Activated effector memory CD4-positive, alpha-beta T cell treated with Interleukin-2 at 50 U/mL for 16 hours (primary cell): Measurements from ENCODE around the gene KCNG4.

ENCODE experiments used
- DNase-seq: peaks from one replicate; pipeline ENCODE4 v3.0.0-alpha.2; 2020

The KCNG4 gene

DNA sequence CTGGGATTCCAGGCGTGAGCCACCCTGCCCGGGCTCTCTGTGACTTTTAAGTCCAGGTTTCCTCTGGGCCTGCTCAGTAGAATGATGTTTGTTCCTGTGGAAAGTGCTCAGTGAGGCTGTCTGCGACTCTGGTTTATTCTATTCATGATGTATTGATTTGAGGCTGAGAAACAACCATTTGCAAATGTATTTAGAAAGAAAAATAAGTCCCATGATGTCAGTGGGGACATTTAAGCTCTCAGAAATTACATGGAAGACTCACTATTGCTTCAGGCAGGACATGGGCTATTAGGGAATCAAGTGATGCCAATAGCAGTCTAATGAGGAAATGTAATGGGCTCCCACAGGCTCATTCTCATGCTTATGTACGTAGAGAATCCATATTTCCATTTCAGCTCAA lies 22.2 kb upstream of the KCNG4 start:
- DNase-seq, result no peak

DNA sequence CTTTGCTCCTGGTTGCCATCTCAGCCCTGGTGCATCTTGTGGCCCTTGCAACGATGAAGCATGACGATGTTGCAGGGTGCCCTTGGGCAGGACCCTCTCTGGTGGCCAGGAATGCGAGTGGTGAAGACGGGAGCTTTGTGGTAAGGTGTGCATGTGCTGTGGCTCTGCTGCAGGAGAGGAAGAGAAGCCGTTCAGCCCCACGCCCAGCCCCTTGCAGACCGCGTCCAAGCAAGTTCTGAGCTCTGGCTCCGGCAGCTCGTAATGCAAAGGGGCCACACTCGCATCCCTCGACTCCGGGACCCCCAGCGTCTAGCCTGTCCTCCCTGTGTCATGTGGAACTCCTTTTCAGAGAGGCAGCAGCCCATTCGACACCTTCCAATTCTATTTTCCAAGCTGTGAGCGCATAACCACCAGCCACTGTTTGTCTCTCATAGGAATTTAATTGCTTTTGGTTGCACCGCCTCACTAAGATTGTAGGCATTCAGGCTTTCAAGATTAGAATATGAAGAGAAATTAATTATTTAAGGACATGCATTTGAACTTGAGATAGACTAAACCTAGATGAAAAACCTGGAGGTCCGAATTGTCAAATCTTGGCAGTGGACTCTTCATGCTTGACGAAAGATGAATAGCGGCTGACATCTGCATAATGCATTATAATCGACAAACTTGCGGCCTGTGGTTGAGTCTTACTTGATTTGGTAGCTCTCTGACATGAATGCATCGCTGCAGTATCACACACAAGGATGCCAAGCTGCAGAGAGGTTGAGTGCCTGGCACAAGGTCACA lies 21.1 kb upstream of the KCNG4 start:
- no peak for DNase-seq

DNA sequence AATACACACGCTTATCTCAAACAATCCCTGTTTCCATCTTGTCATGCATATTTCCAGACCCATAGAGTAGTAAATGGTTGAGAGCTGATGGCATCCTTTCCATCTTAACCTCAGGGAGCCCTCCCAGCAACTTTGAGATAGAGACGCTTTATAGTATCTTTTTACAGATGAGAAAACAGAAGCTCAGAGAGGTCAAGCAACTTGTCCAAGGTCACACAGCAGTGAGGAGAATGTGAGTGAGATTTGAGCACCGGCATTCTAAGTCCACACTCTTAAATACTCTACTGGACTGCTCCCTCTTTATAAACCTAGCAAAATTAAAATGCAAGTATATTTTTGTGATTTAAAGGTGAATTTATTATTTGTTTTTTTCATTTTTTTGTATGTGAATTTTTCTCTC lies 19.9 kb upstream of the KCNG4 start:
- no peak for DNase-seq

DNA sequence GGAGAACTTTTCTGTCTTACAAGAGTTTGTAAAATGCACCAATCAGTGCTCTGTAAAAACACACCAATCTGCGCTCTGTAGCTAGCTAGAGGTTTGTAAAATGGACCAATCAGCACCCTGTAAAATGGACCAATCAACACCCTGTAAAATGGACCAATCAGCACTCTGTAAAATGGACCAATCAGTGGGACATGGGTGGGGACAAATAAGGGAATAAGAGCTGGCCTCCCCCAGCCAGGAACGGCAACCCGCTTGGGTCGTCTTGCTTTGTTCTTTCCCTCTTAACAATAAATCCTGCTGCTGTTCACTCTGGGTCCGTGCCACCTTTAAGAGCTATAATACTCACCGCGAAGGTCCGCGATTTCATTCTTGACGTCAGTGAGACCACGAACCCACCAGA lies 18.5 kb upstream of the KCNG4 start:
- DNase-seq, result no peak

DNA sequence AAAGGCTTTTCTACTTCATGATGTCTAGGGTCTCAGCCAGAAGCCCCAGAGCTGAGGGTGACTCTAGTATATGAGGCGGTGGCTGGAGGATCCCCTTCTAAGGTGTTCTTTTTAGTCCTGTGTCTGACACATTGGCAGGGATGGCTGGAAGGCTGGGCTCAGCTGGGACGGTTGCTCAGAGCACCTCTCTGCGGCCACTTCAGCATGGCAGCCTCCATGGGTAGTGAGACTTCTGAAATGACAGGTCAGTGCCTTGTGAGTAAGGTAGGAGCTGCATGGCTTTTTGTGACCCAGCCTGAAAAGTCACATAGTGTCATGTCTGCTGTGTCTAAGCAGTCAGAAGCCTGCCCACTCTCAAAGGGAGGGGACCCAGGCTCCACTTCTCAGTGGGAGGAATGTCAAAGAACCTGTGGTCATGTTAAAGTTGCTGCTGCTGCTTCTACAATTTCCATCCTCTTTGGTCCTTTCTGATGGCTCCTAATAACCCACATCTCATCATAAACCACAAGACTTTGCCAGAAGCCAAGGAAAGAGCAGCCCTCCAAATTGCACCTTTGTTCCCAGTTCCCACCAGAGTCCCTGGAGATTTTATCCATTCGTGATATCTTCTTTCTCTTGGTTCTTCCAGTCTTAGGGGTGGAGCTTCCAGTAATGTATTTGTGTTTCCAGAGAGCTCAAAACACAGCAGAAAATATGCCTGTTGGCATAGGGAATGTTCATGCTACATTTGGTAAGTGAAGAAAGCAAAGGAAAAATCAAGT lies 15.4 kb upstream of the KCNG4 start:
- DNase-seq, result no peak

DNA sequence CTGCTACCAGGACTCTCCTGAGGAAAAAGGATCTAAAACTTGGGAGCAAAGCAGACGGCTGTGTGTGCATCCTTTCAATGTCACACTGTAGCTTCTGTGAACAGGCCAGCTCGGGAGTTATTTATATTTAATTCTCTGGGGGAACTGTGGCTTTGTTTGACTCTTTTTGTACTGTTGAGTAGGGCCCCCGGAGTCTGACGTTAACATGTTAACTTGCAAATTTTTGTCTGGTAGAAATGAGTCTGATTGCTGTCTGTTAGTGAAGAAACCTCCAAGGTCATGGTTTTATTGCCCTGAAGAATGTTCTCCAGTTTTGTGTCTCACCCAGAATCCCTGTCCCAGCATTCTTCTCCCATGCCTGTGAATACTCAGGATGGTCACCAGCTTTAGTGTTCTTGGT lies 14.2 kb upstream of the KCNG4 start:
- no peak for DNase-seq

DNA sequence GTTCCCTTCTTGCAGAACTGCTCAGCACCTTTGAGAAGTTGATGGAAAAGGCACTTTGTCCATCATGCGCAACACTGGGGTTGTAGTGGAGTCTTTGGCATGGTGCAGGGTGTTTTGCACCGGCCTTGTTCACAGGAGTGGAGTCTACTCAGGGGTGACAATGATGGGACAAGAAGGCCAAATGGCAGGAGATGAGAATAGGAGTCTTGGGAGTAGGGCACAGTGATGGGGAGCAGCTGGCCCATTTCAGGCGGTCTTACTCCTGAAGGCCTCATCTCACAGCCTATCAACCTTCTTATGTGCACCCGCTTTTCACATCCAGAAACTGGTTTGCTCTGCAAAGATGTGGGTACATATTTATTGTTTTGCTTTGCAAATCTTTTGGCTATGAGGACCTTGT lies 13.4 kb upstream of the KCNG4 start:
- no peak for DNase-seq

DNA sequence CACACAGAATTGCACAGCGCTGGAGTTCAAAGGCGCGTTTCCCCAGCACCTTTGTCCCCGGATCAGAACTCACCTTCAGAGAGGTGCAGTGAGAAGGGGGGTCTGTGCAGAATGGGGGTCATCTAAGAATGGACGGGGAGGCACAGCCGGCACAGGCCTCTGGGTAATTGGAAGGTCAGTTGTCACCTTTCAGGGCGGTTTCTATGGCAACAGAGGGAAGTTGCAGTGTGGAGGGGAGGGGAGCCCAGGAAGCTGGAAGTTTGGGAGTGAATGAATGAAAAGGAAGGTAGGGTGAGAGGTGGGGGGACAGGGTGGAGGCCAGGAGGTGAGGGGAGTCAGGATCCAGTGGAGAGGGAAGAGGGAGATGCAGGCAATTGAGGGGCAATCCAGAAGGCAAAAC lies 12.4 kb upstream of the KCNG4 start:
- DNase-seq, result no peak

DNA sequence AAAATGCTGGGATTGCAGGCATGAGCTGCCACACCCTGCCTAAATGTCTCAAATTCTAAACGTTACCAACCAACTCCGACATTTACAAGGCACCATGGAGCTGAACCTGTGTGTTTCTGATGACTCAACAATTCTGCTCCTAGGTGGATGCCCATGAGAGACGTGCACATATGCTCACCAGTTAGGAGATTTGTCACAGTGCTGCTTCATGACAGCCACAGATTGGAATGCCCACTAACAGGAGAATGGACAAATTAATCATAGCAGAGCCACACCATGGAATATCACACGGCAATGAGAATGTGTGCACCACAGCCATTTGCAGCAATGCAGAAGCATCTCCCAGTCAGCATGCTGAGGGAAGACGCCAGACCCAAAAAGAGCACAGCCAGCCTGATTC lies 8.0 kb upstream of the KCNG4 start:
- no peak for DNase-seq

DNA sequence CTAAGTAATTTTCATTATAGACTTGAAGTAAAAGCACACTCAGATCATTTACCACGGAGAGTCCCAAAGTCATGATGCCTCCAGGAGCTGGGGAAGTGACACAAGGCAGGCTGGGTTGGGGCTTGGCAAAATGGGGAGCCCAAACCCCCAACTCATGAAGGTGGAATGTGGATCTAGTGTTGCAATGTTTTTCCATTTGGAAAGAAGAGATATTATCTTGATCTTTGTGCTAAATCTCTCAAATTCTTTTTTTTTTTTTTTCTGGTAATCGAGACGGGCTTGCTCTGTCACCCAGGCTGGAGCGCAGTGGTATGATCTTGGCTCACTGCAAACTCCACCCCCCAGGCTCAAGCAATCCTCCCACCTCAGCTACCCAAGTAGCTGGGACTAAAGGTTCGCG lies 7.5 kb upstream of the KCNG4 start:
- no peak for DNase-seq

DNA sequence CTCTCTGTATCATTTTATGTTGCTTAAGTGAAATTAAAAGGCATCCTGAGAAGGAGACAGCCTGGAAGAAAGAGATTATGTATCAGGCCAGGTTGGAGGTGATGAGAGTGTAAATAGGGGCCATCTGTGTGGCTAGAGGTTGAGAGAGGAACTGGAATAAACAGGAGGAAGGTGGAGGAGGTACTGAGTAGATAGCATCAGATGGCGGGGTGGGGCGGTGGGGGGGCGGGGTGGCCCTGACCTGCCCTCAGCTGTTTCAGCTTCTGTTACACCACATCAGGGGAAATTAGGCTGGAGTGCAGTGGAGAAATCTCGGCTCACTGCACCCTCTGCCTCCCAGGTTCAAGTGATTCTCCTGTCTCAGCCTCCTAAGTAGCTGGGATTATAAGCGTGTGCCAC lies 6.9 kb upstream of the KCNG4 start:
- DNase-seq, result no peak

DNA sequence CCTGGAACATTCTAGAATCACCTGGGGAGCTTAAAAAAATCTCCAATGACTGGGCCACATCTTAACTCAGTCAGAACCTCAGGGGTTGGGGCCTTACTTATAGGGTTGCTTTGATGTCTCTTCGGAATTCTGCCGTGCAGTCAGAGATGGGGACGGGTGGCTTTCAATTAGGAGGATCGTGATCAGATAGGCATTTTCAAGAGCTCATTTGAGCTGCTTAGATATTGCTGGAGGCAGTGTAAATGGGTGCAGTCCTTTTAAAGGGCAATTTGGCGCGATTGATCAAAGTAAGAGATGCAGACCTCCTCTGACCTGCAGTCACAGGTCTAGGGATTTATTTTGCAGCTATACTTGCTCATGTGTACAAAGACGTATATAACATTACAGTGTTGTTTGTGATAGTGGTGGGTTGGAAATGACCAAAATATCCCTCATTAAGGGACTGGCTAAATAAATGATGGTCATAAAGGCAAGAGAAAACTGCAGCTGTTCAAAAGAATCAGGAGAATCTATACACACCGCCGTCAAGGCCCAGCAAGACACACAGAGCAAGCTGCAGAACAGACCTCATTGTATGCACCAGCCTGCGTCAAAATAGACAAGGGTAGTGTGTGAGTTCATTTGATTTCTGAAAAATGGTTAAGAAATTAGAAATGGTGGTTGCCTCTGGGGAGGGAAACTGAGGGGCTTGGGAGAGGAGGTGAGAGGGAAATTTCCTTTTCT lies 6.3 kb upstream of the KCNG4 start:
- no peak for DNase-seq

DNA sequence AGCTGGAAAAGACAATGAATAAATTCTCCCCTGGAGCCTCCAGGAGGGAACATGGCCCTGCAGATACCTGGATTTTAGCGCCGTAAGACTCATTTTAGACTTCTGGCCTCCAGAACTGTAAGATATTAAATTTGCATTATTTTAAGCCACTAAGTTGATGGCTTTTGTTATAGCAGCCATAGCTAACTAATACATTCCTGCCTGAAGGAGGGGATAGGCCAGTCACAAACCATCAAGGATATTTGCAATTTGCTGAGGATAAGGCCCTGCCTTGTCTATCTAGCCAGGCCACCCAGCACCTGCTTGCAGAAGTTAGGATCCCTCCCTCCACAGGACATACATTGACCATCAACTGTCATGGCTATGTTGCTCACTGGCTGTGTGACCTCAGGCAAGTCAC lies 4.9 kb upstream of the KCNG4 start:
- DNase-seq, result no peak

DNA sequence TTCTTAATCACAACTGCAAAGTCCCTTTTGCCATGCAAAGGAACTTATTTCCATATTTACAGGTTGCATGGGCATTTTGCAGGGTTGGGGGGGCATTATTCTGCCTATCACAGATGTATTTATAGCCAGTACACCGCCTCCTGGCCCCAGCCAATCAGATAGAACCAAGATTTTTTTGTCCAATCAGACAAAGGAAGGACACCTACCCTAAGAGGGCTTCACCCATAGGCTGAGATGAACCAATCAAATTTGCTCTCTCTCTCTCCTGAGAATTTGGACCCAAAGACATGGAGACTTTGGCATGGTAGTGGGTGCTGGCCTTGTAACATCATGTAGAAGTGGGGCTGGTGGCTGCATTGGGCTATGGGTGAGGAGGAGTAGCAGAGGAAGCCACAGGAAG lies 3.9 kb upstream of the KCNG4 start:
- DNase-seq, result no peak

DNA sequence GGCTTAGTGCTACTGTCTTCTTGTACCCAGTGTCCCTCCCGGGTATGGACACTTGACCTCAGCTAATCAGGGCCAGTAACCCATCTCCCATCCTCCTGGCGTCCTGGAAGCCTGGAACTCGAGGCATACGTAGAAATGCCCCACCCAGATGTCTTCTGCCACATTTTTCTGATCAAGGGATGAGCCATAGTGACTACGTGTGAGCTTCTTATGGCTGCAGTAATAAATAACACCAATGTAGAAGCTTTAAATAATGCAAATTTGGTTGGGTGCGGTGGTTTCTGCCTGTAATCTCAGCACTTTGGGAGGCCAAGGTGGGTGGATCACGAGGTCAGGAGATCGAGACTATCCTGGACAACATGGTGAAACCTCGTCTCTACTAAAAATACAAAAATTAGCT lies 3.0 kb upstream of the KCNG4 start:
- no peak for DNase-seq

DNA sequence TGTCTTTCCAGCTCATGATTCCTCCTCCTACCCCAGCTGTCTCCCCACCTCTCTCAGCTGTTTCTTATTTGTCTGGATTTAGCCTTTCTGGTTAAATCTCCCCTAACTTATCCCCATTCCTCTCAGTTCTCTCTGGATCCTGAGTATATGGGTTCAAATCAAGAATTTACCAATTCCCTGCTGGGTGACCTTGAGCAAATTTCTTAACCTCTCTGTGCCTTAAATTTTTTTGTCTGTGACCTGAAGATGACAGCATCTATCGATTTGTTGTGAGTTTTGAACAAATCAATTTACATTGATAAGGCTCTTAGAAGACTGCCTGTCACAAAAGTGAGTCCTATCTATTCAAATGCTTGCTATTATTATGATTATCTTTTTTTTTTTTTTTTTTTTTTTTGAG lies 2.0 kb upstream of the KCNG4 start:
- no peak for DNase-seq

DNA sequence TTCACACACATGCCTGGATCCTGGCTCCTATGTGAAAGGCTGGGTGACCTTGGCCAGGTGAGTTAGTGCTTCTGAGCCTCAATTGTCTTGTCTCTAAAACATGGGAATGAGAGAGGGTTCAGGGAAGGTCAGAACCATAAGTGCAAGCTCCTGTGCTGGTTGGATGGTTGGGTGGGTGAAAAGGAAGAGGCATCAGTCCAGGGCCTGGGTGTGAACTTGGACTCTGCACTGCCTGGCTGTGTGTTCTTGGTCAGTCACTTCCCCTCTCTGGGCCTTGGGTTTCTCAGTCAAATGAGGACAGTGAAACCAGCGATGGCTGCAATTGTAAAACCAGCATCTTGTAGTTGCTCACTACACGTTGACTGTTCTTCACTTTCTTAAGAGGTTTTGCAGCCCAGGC lies 643 bp upstream of the KCNG4 start:
- DNase-seq, result no peak

DNA sequence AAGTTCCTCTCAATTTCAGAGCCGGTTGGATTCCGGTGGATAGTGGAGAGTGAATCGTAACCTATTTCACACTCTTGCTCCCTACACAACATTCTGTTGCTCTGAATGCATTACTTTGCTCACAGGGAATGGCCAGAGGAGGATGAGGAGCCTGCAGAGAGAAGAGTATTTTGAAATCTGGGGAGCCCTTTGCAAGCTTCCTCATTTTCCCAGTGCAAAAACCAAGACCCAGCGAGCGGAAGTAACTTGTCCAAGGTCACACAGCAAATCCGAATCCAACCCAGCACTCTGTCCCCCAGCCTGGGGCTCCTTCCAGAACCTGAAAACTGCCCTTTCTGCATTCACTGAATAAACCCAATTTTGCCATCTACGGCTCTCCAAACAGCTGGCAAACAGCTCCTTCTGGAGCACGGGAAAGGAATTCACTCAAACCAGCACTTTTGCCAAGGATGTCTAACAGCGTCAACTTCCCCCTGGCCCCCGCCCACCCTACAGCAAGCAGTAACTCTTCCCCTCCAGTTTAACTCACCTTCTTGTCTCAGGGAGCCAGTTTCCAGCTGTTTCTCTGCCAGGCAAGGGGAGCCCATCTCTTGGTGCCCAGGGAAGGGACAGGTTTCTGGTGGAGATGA lies 557 bp downstream of the KCNG4 start:
- DNase-seq, result no peak

DNA sequence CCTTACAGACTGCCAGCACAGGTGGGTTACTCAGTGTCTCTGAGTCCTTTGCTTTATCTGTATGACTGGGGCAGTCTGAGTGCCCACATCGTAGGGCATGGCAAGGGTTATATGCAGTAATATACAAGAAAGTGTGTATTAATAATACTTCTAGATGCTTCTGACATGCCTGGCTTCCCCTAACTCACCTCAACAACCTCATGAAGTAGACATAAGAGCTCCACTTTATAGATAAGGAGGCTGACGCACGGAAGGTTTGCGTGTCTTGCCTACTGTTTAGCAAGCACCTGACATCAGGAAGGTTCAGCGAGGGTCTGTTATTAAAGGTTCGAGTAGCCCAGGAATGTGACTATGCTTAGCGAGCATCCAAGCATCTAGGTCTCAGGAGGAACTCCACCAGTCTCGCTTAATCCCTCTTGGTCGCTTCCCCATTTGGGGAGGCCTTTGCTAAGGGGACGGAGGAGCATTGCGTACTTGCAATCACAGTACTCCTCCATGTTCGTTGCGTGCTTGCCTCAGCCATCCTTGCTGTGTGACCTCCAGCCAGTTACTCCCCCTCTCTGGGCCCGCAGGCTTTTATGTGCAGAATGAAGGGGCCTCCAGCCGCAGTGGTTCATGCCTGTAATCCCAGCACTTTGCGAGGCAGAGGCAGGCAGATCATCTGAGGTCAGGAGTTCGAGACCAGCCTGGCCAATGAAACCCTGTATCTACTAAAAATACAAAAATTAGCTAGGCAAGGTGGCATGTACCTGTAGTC lies 1.6 kb downstream of the KCNG4 start:
- no peak for DNase-seq

DNA sequence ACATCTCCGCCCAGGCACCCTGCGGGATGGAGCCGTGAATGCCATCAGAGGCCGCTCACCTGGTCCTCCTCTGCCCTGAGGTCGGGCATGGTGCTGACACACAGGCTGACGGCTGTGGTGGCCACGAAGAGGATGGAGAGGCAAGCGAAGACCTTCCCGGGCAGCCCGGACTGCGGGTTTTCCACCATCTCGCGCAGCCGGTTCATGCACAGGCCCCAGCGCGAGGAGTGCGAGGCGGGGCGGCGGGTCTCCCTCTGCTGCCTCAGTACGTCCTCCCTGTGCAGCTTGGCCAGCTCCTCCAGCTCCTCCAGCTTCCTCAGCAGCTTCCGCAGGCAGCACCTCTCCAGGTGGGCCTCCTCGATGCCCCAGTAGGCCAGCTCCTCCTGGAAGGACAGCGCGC lies 3.1 kb downstream of the KCNG4 start:
- no peak for DNase-seq

DNA sequence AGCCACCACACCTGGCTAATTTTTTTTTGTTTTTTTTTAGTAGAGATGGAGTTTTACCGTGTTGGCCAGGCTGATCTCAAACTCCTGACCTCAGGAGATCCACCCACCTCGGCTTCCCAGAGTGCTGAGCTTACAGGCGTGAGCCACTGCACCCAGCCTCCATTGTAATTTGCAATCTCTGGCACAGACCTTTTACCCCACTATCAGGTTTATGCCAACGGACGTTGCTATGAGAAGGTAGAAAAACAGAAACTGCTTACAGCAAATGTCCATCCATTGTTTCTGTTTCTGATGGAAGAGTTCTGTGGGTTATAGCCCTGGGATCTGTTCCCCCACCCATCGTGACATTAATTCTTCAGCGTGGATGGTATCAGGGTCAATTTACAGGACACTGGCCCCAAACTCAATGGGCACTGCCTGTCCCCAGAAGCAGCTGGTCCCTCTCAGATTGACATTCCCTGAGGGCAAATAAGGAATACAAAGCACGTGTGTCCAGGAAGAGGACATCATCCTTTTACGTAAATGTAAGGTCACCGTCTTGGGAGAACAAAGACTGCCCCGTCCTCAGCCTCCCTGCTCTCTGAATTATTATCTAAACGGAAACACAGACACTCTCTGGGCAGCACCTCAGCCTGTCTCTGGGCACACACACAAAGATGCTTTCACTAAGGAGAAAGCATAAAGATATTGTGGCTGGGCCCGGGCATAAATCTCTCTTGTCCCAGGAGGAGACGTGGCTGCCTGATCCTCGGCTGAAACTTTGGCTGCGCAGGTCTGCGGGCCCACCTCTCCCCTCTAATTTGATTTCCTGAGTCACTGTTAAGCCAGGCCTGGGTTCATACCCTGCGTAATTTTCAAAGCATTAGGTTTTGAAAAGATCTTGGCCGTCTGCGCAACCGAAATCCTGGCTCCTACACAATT lies 5.2 kb downstream of the KCNG4 start:
- no peak for DNase-seq

DNA sequence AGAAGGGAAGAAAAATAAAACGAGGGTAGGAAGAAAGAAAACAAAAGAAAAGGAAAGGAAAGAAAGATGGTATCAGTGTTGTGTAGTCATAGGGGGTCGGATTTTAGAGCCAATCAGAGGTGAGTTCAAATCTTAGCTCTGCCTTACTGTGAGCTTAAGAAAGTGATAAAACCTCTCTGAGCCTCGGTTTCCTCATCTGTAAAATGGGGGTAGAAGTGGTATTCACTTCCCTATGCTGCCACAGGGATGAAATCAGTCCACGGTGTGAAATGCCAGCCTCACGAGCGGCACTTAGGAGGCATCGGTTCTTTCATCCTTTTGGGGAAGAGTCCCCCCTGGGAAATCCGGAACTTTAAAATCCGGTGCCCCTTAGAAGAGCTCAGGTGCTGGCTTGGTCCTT lies 6.1 kb downstream of the KCNG4 start:
- DNase-seq, result no peak
